Ovary (tissue), 9 donors: Measurements from ENCODE around the gene BRINP1. TPM values are rescaled to one million over a fixed set of nuclear protein-coding genes. Genes with fewer than 3 reads are reported as not detected.

Source experiments
- DNase-seq, 5 donors: peaks; one replicate each; pipeline ENCODE4 v3.0.0-alpha.2; 2019 to 2020
- H3K27ac ChIP-seq, 2 donors: fragments of 200-600 bp; one replicate each; pipeline versions ENCODE4 v1.5.1 to v1.8.0; 2019 to 2022
- H3K27me3 ChIP-seq: fragments of 200-600 bp; one replicate; pipeline ENCODE4 v1.8.0; 2022
- H3K36me3 ChIP-seq: fragments of 200-600 bp; sonication (generic); one replicate; pipeline ENCODE4 v1.5.1; 2019
- H3K4me1 ChIP-seq: one replicate; pipeline ENCODE4 v1.8.1; 2013; ENCODE audit warnings: mild to moderate bottlenecking, moderate library complexity; ENCODE audit not compliant: insufficient read depth
- H3K4me3 ChIP-seq: fragments of 200-600 bp; sonication (generic); one replicate; pipeline ENCODE4 v1.5.1; 2017
- H3K9me3 ChIP-seq, 2 donors: fragments of 200-600 bp in 1 of 2; sonication (generic) in 1 of 2; one replicate each; pipeline versions ENCODE4 v1.5.1 to v1.8.1; 2013 to 2019; ENCODE audit warnings: mild to moderate bottlenecking in 1 of 2, moderate library complexity in 1 of 2
- CTCF ChIP-seq, 3 donors: fragments of 450-650 bp in 2 of 3; fragments of 200-600 bp in 1 of 3; IDR thresholded peaks; one replicate each; pipeline versions ENCODE4 v1.5.1 to v1.8.0; 2016 to 2022; ENCODE audit warnings: antibody characterized with exemption in 3 of 3, mild to moderate bottlenecking in 1 of 3
- EP300 ChIP-seq: sonication (generic); formaldehyde crosslinking; IDR thresholded peaks from one replicate; pipeline ENCODE4 v1.6.1; 2017; ENCODE audit warnings: antibody characterized with exemption
- POLR2A ChIP-seq: fragments of 450-650 bp; IDR thresholded peaks from one replicate; pipeline ENCODE4 v1.6.1; 2017; ENCODE audit warnings: antibody characterized with exemption, mild to moderate bottlenecking, moderate library complexity
- WGBS, 3 donors: extraction: QIAGEN DNeasy Blood & Tissue Kit in 1 of 3; methylation state at CpG; one replicate each; pipeline versions ENCODE4 v1.1.5 to v1.1.7; 2013 to 2017; 5-methylcytosine and 5-hydroxymethylcytosine counted together
- intact Hi-C, 4 donors: fragments of 100-400 bp; cut with DNase I; formaldehyde crosslinking; loops; one replicate each; pipeline versions ENCODE4 v1.11.0 to v1.15.1; 2022 to 2023
- polyA plus RNA-seq, 2 donors: library from polyadenylated mRNA; stranded (reverse); fragments of 200-250 nt in 1 of 2; fragments of 350-450 nt in 1 of 2; fragmentation: Illumina TruSeq in 1 of 2; extraction: RNeasy Lipid Tissue Mini Kit (QIAGEN cat#74804) in 1 of 2; gene quantifications; one replicate each; pipeline ENCODE4 v1.2.3, GENCODE V29; 2013 to 2014
- total RNA-seq, 7 donors: library from RNA; depleted of rRNA in 2 of 7; stranded (reverse); fragments of >200 nt in 2 of 7; fragmentation: NEBNext Ultra II Directional in 3 of 7; extraction: Animal tissue kit (Norgen Biotek cat#: 25700) in 3 of 7; gene quantifications; one replicate each; pipeline versions ENCODE4 v1.1.0 to v1.2.4, GENCODE V29; 2016 to 2023
- donor health status: DM: no; HTN: no; CAD: no; lungs with moderate emphysema.
- donor health status: DM: no; HTN: no; CAD: no.
- donor health status: Bipolar disorder and iron deficiency.
- donor health status: DM: yes; HTN: yes; CAD: no.
- donor health status: DM: no; HTN: no; CAD: no.
- donor health status: DM: yes; HTN: yes; CAD: no.

Gene BRINP1
- total and polyA plus RNA-seq, 9 donors: 0.08 to 0.32 (median 0.13) TPM; not detected in 6

- TF ChIP-seq EP300 (no peak), CTCF (IDR thresholded peaks at IDR 0.05) (no peak), POLR2A (no peak)
- Histone ChIP-seq H3K4me3 (no peak overlapping the region), H3K9me3 (no peaks in the 10 kb centered on the region), H3K27ac (no peak overlapping the region), H3K4me1 (no peaks in the 10 kb centered on the region), H3K36me3 (no peaks in the 10 kb centered on the region), H3K27me3 (no peaks in the 10 kb centered on the region)
- intact Hi-C loops: no loop called here
- WGBS, 3 donors: 65 to 72% (median 66%) methylated on average over 5 of the region's 5 CpGs
- no peak for DNase-seq
Observed at GRCh38 chr9:119360237-119360636, 9.0 kb downstream of the BRINP1 start.

- WGBS, 3 donors: 1 to 5% (median 2%) methylated on average over 2 of the region's 2 CpGs
- no peaks in the 10 kb centered on the region for H3K4me1 ChIP-seq
- DNase-seq: no peak
- no peak for TF ChIP-seq CTCF (IDR thresholded peaks at IDR 0.05)
- no peak for TF ChIP-seq EP300
- TF ChIP-seq POLR2A: no peak
- H3K36me3 ChIP-seq: no peaks in the 10 kb centered on the region
- no peak overlapping the region for H3K4me3 ChIP-seq
- intact Hi-C loops: no loop called here
- H3K9me3 ChIP-seq: no peaks in the 10 kb centered on the region
- no peaks in the 10 kb centered on the region for H3K27me3 ChIP-seq
- no peak overlapping the region for H3K27ac ChIP-seq
Observed at GRCh38 chr9:119357336-119358096, 11.7 kb downstream of the BRINP1 start.

DNA sequence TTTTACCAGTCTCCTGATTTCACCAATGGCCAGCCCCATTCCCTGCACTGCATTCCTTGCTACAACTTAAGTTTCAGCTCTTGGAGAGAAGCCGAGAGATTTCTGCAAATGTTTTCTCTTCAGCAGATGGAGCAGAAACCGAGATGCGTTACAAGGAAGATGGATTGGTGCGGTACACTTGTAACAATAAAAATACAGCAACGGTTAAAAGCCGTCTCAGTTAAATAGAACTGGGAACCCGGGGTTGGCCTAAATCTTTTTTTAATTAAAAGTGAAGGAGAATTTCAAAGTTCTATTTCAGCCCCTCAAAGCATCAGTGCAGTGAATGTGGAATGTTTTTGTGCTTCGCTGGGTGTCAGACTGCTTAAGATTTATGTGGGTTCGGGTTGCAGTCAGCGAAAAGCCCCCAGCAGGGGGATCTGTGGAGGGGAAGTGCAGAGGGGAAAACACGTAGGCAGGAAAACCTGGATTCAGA is 19.8 kb downstream of the BRINP1 start:
- DNase-seq: no peak
- intact Hi-C loops: no loop called here
- Histone ChIP-seq H3K27ac (no peak overlapping the region), H3K4me1 (no peaks in the 10 kb centered on the region), H3K36me3 (no peaks in the 10 kb centered on the region), H3K9me3 (no peaks in the 10 kb centered on the region), H3K27me3 (no peaks in the 10 kb centered on the region), H3K4me3 (no peak overlapping the region)
- 1 to 3% (median 3%) methylated on average over 11 of the region's 11 CpGs for WGBS, 3 donors
- TF ChIP-seq CTCF (IDR thresholded peaks at IDR 0.05) (no peak), EP300 (no peak), POLR2A (no peak)

DNA sequence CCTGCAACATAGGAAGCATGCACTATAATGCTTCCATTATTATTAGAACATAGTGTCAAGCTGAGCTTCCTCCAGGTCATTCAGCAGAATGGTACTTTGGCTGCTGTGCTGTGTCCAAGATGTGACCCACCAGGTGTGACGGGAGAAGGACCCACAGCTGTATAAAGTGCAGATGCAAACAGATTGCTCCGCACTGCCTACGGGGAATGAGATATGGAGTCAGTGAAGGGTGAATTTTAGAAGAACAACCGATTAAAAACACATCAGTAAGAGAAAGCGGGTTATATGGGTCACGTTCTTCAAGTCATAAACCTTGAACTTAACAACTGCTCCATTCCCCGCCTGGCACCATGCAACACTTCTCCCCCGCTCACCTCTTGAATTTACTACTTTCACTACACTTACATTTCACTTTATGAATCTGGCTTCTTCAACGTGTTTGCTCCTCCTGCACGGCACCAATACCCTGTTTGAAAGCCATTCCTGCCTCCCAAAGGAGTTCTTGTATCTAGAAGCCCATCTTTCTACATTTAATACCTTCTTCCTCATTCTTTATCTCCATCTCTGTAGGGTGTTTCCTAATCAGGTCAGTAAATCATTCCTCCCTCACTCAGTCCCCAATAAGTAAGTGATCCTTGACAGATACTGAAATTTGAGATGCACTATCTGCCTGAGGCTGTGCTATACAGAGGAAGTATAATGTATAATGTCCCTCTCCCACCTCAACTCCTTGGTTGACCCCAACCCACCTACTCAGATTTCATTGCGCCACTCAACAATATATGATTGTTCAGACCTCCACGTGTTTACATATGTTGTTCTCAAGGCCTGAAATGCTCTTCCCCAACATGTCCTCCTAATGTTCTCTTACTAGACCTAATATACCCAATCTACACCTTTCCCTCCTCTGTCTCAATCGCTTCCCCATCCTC is 25.9 kb downstream of the BRINP1 start:
- DNase-seq: no peak
- 26 to 38% (median 28%) methylated on average over 13 of the region's 13 CpGs for WGBS, 3 donors
- no peaks in the 10 kb centered on the region for H3K9me3 ChIP-seq
- no peaks in the 10 kb centered on the region for H3K27me3 ChIP-seq
- H3K27ac ChIP-seq: no peak overlapping the region
- no peaks in the 10 kb centered on the region for H3K36me3 ChIP-seq
- H3K4me3 ChIP-seq: no peak overlapping the region
- TF ChIP-seq POLR2A: no peak
- TF ChIP-seq CTCF (IDR thresholded peaks at IDR 0.05): no peak
- TF ChIP-seq EP300: no peak
- no peaks in the 10 kb centered on the region for H3K4me1 ChIP-seq
- intact Hi-C loops: no loop called here
